IPS DF 6.9 (cell line): Measurements from ENCODE around the gene EBI3.
A peak's percentile ranks its signal among the peaks of the same experiment; 100 is the strongest.

Experiments
- DNase-seq: peaks from one replicate; pipeline ENCODE4 v3.0.0-alpha.2; 2013; ENCODE audit warnings: low read depth, low spot score
- H3K27ac ChIP-seq: one replicate; pipeline ENCODE4 v1.5.1; 2013; ENCODE audit warnings: low read length, control low read depth
- H3K27me3 ChIP-seq: 2 replicates; pipeline ENCODE4 v1.6.1; 2013; ENCODE audit warnings: mild to moderate bottlenecking, low read length; ENCODE audit not compliant: control insufficient read depth, insufficient read depth
- H3K36me3 ChIP-seq: 2 replicates; pipeline ENCODE4 v1.6.1; 2013; ENCODE audit warnings: low read length; ENCODE audit not compliant: control insufficient read depth, insufficient read depth
- H3K4me1 ChIP-seq: 2 replicates; pipeline ENCODE4 v1.6.1; 2013; ENCODE audit warnings: low read length; ENCODE audit not compliant: control insufficient read depth, insufficient read depth
- H3K4me3 ChIP-seq: 2 replicates; pipeline ENCODE4 v1.5.1; 2013; ENCODE audit warnings: mild to moderate bottlenecking, low read length
- H3K9me3 ChIP-seq: 2 replicates; pipeline ENCODE4 v1.6.1; 2013; ENCODE audit warnings: low read length, inconsistent platforms; ENCODE audit not compliant: control insufficient read depth, insufficient read depth
- WGBS: extraction: QIAGEN DNeasy Blood & Tissue Kit; methylation state at CpG from one replicate; pipeline ENCODE4 v1.1.7; 2013; ENCODE audit warnings: mixed read lengths, missing lambda C conversion rate; ENCODE audit not compliant: insufficient read length, insufficient coverage; 5-methylcytosine and 5-hydroxymethylcytosine counted together

EBI3 gene

GRCh38 chr19:4229179-4229931 is at the start of gene EBI3:
TSS of gene EBI3 (plus strand) at chr19:4229523. CDS start at chr19:4229551, 28 bp downstream.
- no peaks in the 10 kb centered on the region for H3K27me3 ChIP-seq
- no peaks in the 10 kb centered on the region for H3K9me3 ChIP-seq
- no peak within 1 kb of the TSS for H3K4me3 ChIP-seq
- H3K27ac ChIP-seq, result no peak within 1 kb of the TSS
- H3K4me1 ChIP-seq, result peaks cover 2% of the 10 kb centered on the region; the same call in 1 of the 2 replicates
- H3K36me3 ChIP-seq, result no peaks in the 10 kb centered on the region
- WGBS, result no CpG with 5 or more reads among the region's 19 CpGs
- DNase-seq, result no peak

- DNase-seq, result no peak
- Histone ChIP-seq H3K27me3 (no peaks in the 10 kb centered on the region), H3K36me3 (no peaks in the 10 kb centered on the region), H3K27ac (no peak overlapping the region), H3K4me3 (no peak overlapping the region), H3K4me1 (no peaks in the 10 kb centered on the region), H3K9me3 (no peaks in the 10 kb centered on the region)
- no CpG with 5 or more reads among the region's 2 CpGs for WGBS
Measured at GRCh38 chr19:4181053-4181508, 48.2 kb upstream of the EBI3 start.

- Histone ChIP-seq H3K36me3 (no peaks in the 10 kb centered on the region), H3K27ac (no peak within 1 kb of the TSS), H3K27me3 (no peaks in the 10 kb centered on the region), H3K4me3 (peak within 1 kb of the TSS; percentile 85), H3K9me3 (no peaks in the 10 kb centered on the region), H3K4me1 (no peaks in the 10 kb centered on the region)
- no CpG with 5 or more reads among the region's 58 CpGs for WGBS
- DNase-seq, result peak; percentile 84
Measured at GRCh38 chr19:4182084-4182810, 47.1 kb upstream of the EBI3 start, which contains the start of the genes ANKRD24 and SIRT6. TSS of gene ANKRD24 (plus strand) at chr19:4182689. CDS start at chr19:4186426, 3,737 bp downstream. TSS of gene SIRT6 (minus strand) at chr19:4182563. CDS start at chr19:4182539, 24 bp downstream.

- DNase-seq, result no peak
- H3K4me3 ChIP-seq, result no peak overlapping the region
- no peaks in the 10 kb centered on the region for H3K36me3 ChIP-seq
- no CpG with 5 or more reads among the region's 23 CpGs for WGBS
- H3K27me3 ChIP-seq, result no peaks in the 10 kb centered on the region
- no peak overlapping the region for H3K27ac ChIP-seq
- no peaks in the 10 kb centered on the region for H3K9me3 ChIP-seq
- no peaks in the 10 kb centered on the region for H3K4me1 ChIP-seq
Measured at GRCh38 chr19:4183967-4184717, 45.2 kb upstream of the EBI3 start.

GRCh38 chr19:4184718-4185352 is 44.5 kb upstream of the EBI3 start:
- Histone ChIP-seq H3K4me3 (no peak overlapping the region), H3K36me3 (no peaks in the 10 kb centered on the region), H3K9me3 (no peaks in the 10 kb centered on the region), H3K27me3 (no peaks in the 10 kb centered on the region), H3K27ac (no peak overlapping the region), H3K4me1 (no peaks in the 10 kb centered on the region)
- WGBS, result 100% methylated on average over 2 of the region's 2 CpGs
- DNase-seq, result no peak

GRCh38 chr19:4185413-4186086 is 43.8 kb upstream of the EBI3 start:
- Histone ChIP-seq H3K9me3 (no peaks in the 10 kb centered on the region), H3K27ac (no peak overlapping the region), H3K4me3 (no peak overlapping the region), H3K36me3 (no peaks in the 10 kb centered on the region), H3K4me1 (no peaks in the 10 kb centered on the region), H3K27me3 (no peaks in the 10 kb centered on the region)
- no CpG with 5 or more reads among the region's 9 CpGs for WGBS
- DNase-seq, result no peak

- Histone ChIP-seq H3K36me3 (no peaks in the 10 kb centered on the region), H3K4me3 (no peak overlapping the region), H3K27me3 (no peaks in the 10 kb centered on the region), H3K27ac (no peak overlapping the region), H3K4me1 (no peaks in the 10 kb centered on the region), H3K9me3 (no peaks in the 10 kb centered on the region)
- DNase-seq, result no peak
- WGBS, result no CpG with 5 or more reads among the region's 22 CpGs
Measured at GRCh38 chr19:4186087-4186993, 43.0 kb upstream of the EBI3 start.

- DNase-seq, result no peak
- H3K27me3 ChIP-seq, result no peaks in the 10 kb centered on the region
- WGBS, result no CpG with 5 or more reads among the region's 10 CpGs
- no peaks in the 10 kb centered on the region for H3K9me3 ChIP-seq
- no peaks in the 10 kb centered on the region for H3K36me3 ChIP-seq
- no peak overlapping the region for H3K27ac ChIP-seq
- H3K4me3 ChIP-seq, result no peak overlapping the region
- H3K4me1 ChIP-seq, result no peaks in the 10 kb centered on the region
Measured at GRCh38 chr19:4187313-4188122, 41.8 kb upstream of the EBI3 start.
